ENCODE data around the gene ZNF417.
"Not testable (repeated sequence)": the region's sequence is repeated elsewhere in the genome, so short reads cannot be mapped to it uniquely, and the experiment has no call there.

The ZNF417 gene

GRCh38 chr19:57916168-57916995, at the start of gene ZNF417:
TSS of gene ZNF417 (minus strand) at chr19:57916592. CDS start at chr19:57916411, 181 bp downstream.
- in situ Hi-C loops (cut with MboI; ENCODE audit: low sequenced_read_pairs), result not testable (repeated sequence)

- in situ Hi-C loops (cut with MboI; ENCODE audit: low sequenced_read_pairs), result no loop called here
Measured at GRCh38 chr19:57964761-57965160, 48.4 kb upstream of the ZNF417 start.

GRCh38 chr19:57961785-57962184, 45.4 kb upstream of the ZNF417 start:
- in situ Hi-C loops (cut with MboI; ENCODE audit: low sequenced_read_pairs), result no loop called here

DNA sequence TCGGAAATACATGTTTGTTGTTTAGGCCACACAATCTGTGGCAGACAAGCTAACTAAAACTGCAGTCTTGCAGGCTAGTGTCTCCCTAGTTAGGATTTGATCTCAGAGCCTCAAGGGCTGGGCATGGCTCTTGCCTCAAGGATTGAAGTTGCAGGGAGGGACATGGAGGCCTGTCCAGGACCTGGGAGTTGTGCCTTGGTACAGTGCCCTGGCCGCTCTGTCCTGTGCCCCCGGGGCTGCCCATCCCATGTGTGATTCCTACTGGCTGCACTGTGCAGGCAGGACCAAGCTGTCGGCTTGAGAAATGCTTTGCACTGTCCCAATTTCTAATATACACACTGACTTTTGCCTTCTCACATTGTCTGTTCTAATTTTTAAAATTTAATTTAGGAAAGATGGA, 38.6 kb upstream of the ZNF417 start:
- in situ Hi-C loops (cut with MboI; ENCODE audit: low sequenced_read_pairs), result no loop called here

- in situ Hi-C loops (cut with MboI; ENCODE audit: low sequenced_read_pairs), result no loop called here
Measured at GRCh38 chr19:57949702-57950101, 33.3 kb upstream of the ZNF417 start.

DNA sequence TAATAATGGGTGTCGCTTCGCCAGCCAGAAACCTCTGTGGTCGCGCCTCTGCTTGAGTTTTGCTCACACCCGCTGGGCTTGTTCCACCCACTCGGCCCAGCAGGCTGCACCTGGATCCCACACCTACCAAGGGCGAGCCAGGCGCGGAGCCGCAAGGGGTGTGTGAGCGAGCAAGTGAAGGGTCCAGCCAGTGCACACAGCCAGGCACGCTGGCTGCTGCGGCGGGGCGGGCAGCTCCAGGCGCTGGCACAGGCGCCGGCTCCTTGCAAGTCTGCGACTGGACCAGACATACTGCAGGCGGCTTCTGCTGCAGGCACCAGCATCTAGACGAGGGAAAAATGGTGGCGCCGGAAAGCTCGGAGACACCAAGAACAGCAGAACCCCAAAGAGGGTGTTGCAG, 32.9 kb upstream of the ZNF417 start:
- in situ Hi-C loops (cut with MboI; ENCODE audit: low sequenced_read_pairs), result no loop called here

DNA sequence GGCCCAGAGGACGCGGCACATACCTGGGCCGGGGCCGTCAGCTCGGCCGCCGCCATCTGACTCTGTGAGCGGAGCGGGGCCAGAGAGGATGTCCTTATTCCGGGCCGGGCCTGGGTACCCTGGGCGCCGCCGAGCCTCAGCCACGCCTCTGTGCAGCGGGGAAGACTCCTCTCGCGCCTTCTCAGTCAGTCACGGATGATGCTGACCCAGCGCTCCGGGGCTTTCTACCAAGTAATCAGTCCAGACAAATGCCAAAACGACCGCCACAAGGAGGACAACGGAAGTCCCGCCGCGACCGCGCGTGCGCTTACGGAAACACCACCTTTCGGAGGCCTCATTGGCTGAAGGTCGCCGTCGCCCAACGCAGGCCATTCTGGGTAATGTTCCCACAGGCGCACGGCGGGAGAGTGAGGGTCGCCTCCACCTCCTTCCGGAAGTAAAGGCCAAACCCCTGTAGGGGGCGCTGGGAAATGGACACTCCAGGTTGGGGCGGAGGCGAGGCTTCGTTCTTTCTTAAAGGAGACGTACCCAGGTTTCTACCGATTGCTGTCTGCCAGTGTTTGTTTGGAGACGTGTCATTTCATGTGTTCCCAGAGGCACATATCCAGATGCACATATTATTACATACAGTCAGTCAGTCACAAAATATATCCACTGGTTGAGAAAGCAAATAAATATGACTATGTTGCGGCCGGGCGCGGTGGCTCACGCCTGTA, 31.2 kb upstream of the ZNF417 start, which contains the start of gene ZNF256:
ZNF256 (minus strand) TSS at position 288 of the 716 bp plus-strand sequence; CDS start at position 56, 232 bp downstream.
- in situ Hi-C loops (cut with MboI; ENCODE audit: low sequenced_read_pairs), result no loop called here

- in situ Hi-C loops (cut with MboI; ENCODE audit: low sequenced_read_pairs), result no loop called here
Measured at GRCh38 chr19:57947088-57947418, 30.7 kb upstream of the ZNF417 start.

DNA sequence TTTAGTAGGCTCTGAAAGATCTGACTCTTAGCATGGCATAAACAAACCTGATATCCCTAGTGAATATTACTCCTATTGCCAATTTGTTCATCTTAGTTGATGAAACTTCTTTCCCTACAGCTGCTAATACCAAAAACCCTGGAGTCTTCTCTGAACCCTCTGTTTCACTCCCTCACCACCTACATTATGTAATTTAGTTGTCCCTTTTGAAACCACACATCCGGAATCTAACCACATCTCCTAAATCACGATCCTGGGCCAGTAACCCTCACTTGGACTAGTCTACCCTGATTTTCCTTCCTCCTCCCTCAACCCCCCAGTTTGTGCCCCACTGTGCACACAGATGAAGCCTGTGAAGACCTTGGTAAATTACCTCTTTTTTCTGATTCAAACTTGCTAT, 29.9 kb upstream of the ZNF417 start:
- in situ Hi-C loops (cut with MboI; ENCODE audit: low sequenced_read_pairs), result no loop called here

GRCh38 chr19:57941593-57941992, 25.2 kb upstream of the ZNF417 start:
- in situ Hi-C loops (cut with MboI; ENCODE audit: low sequenced_read_pairs), result no loop called here

DNA sequence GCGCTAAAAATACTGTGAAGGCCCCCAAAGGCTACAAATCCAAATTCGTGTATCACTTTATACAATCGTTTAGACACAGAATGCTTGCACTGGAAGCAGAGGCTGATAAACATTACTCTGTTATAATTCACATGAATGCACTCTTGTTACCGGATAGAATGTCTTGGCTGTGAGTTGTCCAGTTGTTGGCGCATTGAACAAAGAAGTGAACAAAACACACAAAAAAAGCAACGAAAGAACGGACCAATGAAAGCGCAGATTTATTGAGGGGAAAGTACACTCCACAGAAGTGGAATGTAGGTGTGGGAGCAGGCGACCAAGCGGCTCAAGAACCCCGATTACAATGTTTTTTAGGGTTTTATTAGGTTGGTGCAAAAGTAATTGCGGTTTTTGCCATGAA, 19.3 kb upstream of the ZNF417 start:
- in situ Hi-C loops (cut with MboI; ENCODE audit: low sequenced_read_pairs), result no loop called here

DNA sequence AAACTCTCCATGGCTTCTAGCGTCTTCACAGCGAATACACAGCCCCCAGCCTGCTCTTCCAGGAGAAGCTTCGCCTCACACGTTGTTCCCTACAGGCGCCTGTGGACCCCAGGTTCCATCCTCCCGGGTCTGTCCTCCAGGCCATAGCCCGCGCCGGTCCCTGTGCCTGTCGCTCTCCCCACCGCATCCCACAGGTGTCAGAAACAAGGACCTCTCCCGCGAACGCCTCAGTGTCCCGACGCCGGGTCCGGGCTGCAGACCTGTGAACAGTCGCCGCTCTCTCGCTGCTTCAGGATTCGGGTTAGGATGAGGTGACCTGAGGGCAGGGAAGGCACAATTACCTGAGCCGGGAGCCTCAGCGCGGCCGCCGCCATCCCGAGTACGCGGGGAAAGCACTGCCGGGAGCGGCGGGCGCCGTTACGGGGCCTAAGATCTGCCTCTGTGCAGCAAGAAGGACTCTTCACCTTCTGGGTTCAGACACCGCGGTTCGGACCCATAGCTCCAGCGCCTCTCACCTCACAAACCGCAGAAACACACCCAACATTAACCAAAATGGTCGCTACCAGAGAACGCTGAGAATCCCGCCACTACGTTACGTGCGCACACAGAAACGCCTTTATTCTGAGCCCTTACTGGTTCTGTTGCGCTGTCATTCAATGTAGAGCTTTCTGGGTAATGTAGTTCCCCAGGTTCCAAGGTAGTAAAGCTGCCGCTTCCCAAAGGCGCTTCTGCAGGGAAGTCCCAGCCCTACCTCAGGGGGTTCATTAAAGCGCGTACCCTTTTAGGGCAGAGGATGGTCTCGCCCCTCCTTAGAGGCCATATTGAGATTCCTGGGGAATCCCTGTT, 18.7 kb upstream of the ZNF417 start, which contains the start of gene ZNF418:
ZNF418 (minus strand) TSS at position 583 of the 846 bp plus-strand sequence. CDS start 1,580 bp downstream, outside the sequence.
- in situ Hi-C loops (cut with MboI; ENCODE audit: low sequenced_read_pairs), result no loop called here

GRCh38 chr19:57927587-57927986, 11.2 kb upstream of the ZNF417 start:
- in situ Hi-C loops (cut with MboI; ENCODE audit: low sequenced_read_pairs), result no loop called here

GRCh38 chr19:57914531-57914930, 1.9 kb downstream of the ZNF417 start:
- in situ Hi-C loops (cut with MboI; ENCODE audit: low sequenced_read_pairs), result no loop called here

DNA sequence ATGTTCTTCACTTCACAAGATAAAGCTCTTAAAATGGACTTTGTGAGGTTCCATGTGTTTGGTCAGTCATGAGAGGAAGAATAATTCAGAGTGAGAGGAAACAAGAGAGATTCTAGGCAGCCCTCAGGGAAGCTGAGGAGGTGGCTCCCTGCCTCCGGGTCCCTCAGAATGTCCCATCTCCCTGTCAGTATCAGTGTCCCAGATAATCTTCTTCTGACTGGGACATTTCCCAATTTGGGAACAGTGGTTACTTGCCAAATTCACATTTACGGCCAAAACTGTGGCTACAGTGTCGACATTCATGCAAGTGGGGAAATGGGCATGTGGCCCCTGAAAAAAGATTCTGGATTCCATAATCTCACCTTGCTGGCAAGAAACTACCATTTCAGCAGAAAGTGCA, 9.0 kb downstream of the ZNF417 start:
- in situ Hi-C loops (cut with MboI; ENCODE audit: low sequenced_read_pairs), result no loop called here

GRCh38 chr19:57905258-57905657, 11.1 kb downstream of the ZNF417 start:
- in situ Hi-C loops (cut with MboI; ENCODE audit: low sequenced_read_pairs), result no loop called here

GRCh38 chr19:57903618-57904184, 12.7 kb downstream of the ZNF417 start:
- in situ Hi-C loops (cut with MboI; ENCODE audit: low sequenced_read_pairs), result no loop called here

DNA sequence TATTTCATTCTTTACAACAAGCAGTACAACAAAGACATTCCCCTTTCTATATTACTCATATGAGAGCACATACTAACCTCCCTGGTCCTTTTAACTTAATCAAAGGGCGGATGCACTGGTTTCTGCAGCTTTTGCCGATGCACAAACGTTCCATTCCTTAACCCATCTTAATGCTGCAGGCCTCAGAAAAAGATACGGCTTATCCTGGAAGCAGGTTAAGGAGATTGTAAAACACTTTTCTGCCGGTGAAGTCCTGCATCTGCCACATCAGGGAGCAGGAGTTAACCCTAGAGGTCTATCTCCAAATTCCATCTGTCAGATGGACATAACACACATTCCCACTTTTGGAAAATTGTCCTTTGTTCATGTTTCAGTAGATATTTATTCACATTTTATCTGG, 16.1 kb downstream of the ZNF417 start:
- in situ Hi-C loops (cut with MboI; ENCODE audit: low sequenced_read_pairs), result no loop called here

DNA sequence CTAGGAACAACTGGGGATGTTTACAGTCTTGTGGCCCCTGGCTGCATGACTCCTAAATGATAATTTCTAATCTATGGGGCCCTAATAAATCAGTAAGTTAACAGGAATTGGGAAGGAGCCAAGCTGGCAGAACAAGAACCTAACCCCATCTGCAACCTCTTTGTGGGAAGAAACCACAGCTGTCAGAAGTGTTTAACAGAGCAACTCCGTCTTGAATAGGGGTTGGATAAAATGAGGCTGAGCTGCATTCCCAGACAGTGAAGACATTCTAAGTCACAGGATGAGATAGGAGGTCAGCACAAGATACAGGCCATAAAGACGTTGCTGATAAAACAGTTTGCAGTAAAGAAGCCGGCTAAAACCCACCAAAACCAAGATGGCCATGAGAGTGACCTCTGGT, 25.7 kb downstream of the ZNF417 start:
- in situ Hi-C loops (cut with MboI; ENCODE audit: low sequenced_read_pairs), result not testable (repeated sequence)

DNA sequence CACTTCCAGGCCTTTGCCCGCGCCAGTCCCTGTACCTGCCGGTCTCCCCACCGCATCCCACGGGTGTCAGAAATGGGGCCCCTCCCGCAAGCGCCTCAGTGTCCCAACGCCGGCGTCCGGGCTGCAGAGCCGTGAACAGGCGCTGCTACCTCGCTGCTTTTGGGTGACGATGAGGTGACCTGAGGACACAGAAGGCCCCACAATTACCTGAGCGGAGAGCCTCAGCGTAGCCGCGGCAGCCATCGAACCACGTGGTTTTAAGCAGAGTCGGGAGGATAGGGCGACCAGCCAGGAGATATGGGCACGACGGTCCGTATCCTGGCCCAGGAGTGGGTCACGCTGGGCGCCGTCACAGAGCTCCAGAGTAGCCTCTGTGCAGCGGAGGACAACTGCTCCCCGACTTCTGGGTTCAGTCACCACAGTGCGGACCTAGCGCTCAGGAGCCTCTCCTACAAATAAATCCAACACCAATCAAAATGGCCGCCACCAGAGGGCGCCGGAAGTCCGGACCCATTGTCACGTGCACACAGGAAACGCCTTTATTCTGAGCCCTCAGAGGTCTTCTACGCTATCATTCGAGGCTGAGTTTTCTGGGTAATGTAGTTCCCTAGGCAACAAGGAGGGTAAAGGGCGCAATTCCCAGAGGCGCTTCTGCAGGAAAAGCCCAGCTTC, 27.7 kb downstream of the ZNF417 start, which contains the start of gene ZNF814:
ZNF814 (minus strand) TSS at position 478 of the 672 bp plus-strand sequence; CDS start at position 243, 235 bp downstream.
- in situ Hi-C loops (cut with MboI; ENCODE audit: low sequenced_read_pairs), result no loop called here
